K562 (cell line): ENCODE results near the gene SLC31A1. TPM values are rescaled to one million over a fixed set of nuclear protein-coding genes. Genes with fewer than 3 reads are reported as not detected.
A peak's percentile ranks its signal among the peaks of the same experiment; 100 is the strongest.

Experiments used
- ASH1L ChIP-seq: fragments of 450-650 bp; IDR thresholded peaks from 2 replicates; pipeline ENCODE4 v1.6.1; 2018; ENCODE audit warnings: borderline replicate concordance, mild to moderate bottlenecking, low read depth; ENCODE audit not compliant: partially characterized antibody
- COPS2 ChIP-seq: fragments of 450-650 bp; conservative IDR thresholded peaks from 2 replicates; pipeline ENCODE4 v1.6.1; 2016; ENCODE audit warnings: mild to moderate bottlenecking, moderate library complexity
- CREB1 ChIP-seq, 2 experiments: sonication (generic) in 1 of 2; formaldehyde crosslinking in 1 of 2; IDR thresholded peaks; 2 replicates each; pipeline versions ENCODE4 v1.6.1 to v1.8.0; 2012 to 2022; ENCODE audit warnings: inconsistent platforms in 1 of 2, mild to moderate bottlenecking in 1 of 2, missing genetic modification reagents in 1 of 2, moderate library complexity in 1 of 2
- ELK1 ChIP-seq: sonication (generic); formaldehyde crosslinking; IDR thresholded peaks from 2 replicates; pipeline ENCODE4 v1.8.1; 2022; ENCODE audit warnings: missing genetic modification reagents
- EP400 ChIP-seq: fragments of 450-650 bp; IDR thresholded peaks from 2 replicates; pipeline ENCODE4 v1.6.1; 2017; ENCODE audit warnings: antibody characterized with exemption, mild to moderate bottlenecking, moderate library complexity
- ETV1 ChIP-seq: fragments of 450-650 bp; conservative IDR thresholded peaks from 2 replicates; pipeline ENCODE4 v1.6.1; 2016; ENCODE audit warnings: missing genetic modification characterization, control low read depth, low read depth, missing compliant biosample characterization
- ETV5 ChIP-seq: sonication (generic); formaldehyde crosslinking; IDR thresholded peaks from 2 replicates; pipeline ENCODE4 v1.4.0; 2020; ENCODE audit warnings: low read depth, mild to moderate bottlenecking, missing genetic modification reagents
- HCFC1 ChIP-seq: IDR thresholded peaks from 2 replicates; pipeline ENCODE4 v1.6.1; 2012; ENCODE audit warnings: low read depth, low read length, improper control_type of control experiment
- KAT8 ChIP-seq: fragments of 450-650 bp; IDR thresholded peaks from 2 replicates; pipeline ENCODE4 v1.6.1; 2016; ENCODE audit warnings: low read depth, mild to moderate bottlenecking
- KDM4B ChIP-seq, 2 experiments: fragments of 450-650 bp in 1 of 2; sonication (generic) in 1 of 2; IDR thresholded peaks; 2 replicates each; pipeline ENCODE4 v1.6.1; 2016 to 2017; ENCODE audit warnings: borderline replicate concordance in 2 of 2, antibody characterized with exemption in 1 of 2, low read depth in 1 of 2, mild to moderate bottlenecking in 1 of 2
- MAZ ChIP-seq, 2 experiments: fragments of 450-650 bp in 1 of 2; sonication (generic) in 1 of 2; formaldehyde crosslinking; IDR thresholded peaks in 1 of 2; conservative IDR thresholded peaks in 1 of 2; 2 replicates each; pipeline versions ENCODE4 v1.4.0 to v1.5.0; 2020; ENCODE audit warnings: mild to moderate bottlenecking in 1 of 2, missing genetic modification reagents in 1 of 2
- MTA1 ChIP-seq: fragments of 450-650 bp; IDR thresholded peaks from 2 replicates; pipeline ENCODE4 v1.6.1; 2017; ENCODE audit warnings: borderline replicate concordance
- NCOA2 ChIP-seq, 2 experiments: fragments of 450-650 bp; IDR thresholded peaks; 2 replicates each; pipeline ENCODE4 v1.6.1; 2018; ENCODE audit warnings: mild to moderate bottlenecking in 2 of 2, moderate library complexity in 1 of 2; ENCODE audit not compliant: partially characterized antibody in 2 of 2
- POLR3A ChIP-seq: IDR thresholded peaks from 2 replicates; pipeline ENCODE4 v1.6.1; 2011; ENCODE audit warnings: borderline replicate concordance, mild to moderate bottlenecking, moderate library complexity; ENCODE audit not compliant: insufficient read length, insufficient read depth; ENCODE audit errors: extremely low read depth
- SIN3B ChIP-seq: fragments of 450-650 bp; IDR thresholded peaks from 2 replicates; pipeline ENCODE4 v1.6.1; 2017; ENCODE audit warnings: low read depth, mild to moderate bottlenecking, moderate library complexity
- SRSF9 ChIP-seq: fragments of 200-400 bp; formaldehyde crosslinking; IDR thresholded peaks from 2 replicates; pipeline ENCODE4 v1.6.1; 2017; ENCODE audit warnings: low read depth, low read length, borderline replicate concordance
- STAT5B ChIP-seq: fragments of 250-450 bp; sonication (Bioruptor Pico); IDR thresholded peaks from 2 replicates; pipeline ENCODE4 v1.8.0; 2021; ENCODE audit warnings: mild to moderate bottlenecking, inconsistent platforms
- YY1 ChIP-seq, 3 experiments: IDR thresholded peaks; 2 replicates each; pipeline ENCODE4 v1.6.1; 2011; ENCODE audit warnings: low read length in 2 of 3, mild to moderate bottlenecking in 2 of 3, moderate library complexity in 2 of 3, borderline replicate concordance in 1 of 3, control low read depth in 1 of 3, low read depth in 1 of 3; ENCODE audit not compliant: insufficient read depth in 3 of 3, insufficient replicate concordance in 2 of 3, control insufficient read depth in 1 of 3, insufficient read length in 1 of 3; ENCODE audit errors: extremely low read depth in 1 of 3
- ZKSCAN3 ChIP-seq: fragments of 250-450 bp; sonication (Bioruptor Pico); IDR thresholded peaks from 2 replicates; pipeline ENCODE4 v1.4.0; 2020
- ZNF12 ChIP-seq: sonication (generic); formaldehyde crosslinking; IDR thresholded peaks from 2 replicates; pipeline ENCODE4 v1.4.0; 2020; ENCODE audit warnings: mild to moderate bottlenecking, missing genetic modification reagents
- ZNF263 ChIP-seq: sonication (generic); formaldehyde crosslinking; IDR thresholded peaks from 2 replicates; pipeline ENCODE4 v1.8.0; 2022; ENCODE audit warnings: mild to moderate bottlenecking, missing genetic modification reagents, borderline replicate concordance
- ZNF589 ChIP-seq: fragments of 200-800 bp; sonication (Bioruptor generic); IDR thresholded peaks from 2 replicates; pipeline ENCODE4 v1.6.1; 2016; ENCODE audit warnings: low read depth, missing genetic modification characterization, missing compliant biosample characterization
- ZNF644 ChIP-seq: fragments of 200-800 bp; sonication (Bioruptor generic); IDR thresholded peaks from 2 replicates; pipeline ENCODE4 v1.6.1; 2016; ENCODE audit warnings: low read depth, missing genetic modification characterization, missing compliant biosample characterization
- ZNF785 ChIP-seq: fragments of 250-450 bp; sonication (Bioruptor Pico); IDR thresholded peaks from 2 replicates; pipeline ENCODE4 v1.4.0; 2020; ENCODE audit warnings: mild to moderate bottlenecking
- polyA plus RNA-seq, 8 experiments: library from polyadenylated mRNA; depleted of rRNA in 4 of 8; stranded (reverse) in 5 of 8; unstranded in 3 of 8; fragments of >200 nt; fragmentation: Nextera tagmentation in 2 of 8; fragmentation: Illumina TruSeq in 1 of 8; extraction: Ambion mirVana in 2 of 8; extraction: Trizol in 1 of 8; gene quantifications; 2 replicates each; pipeline versions ENCODE4 v1.2.1 to v1.2.3, GENCODE V29; 2011 to 2014; ENCODE audit warnings: inconsistent platforms in 1 of 8, missing spikeins in 1 of 8
- total RNA-seq, 7 experiments: library from RNA; depleted of rRNA in 6 of 7; stranded (reverse); fragments of >200 nt in 6 of 7; fragmentation: Illumina TruSeq in 2 of 7; extraction: Trizol in 2 of 7; gene quantifications; 2 replicates each; pipeline versions ENCODE4 v1.2.1 to v1.2.3, GENCODE V29; 2011 to 2021; ENCODE audit warnings: low replicate concordance in 1 of 7
- TF ChIP-seq, protein P1 (sequence below): fragments of 250-450 bp; sonication (Bioruptor Pico); IDR thresholded peaks from 2 replicates; pipeline ENCODE4 v1.5.0; 2021

SLC31A1 gene
- total and polyA plus RNA-seq, 9 of the 15 experiments (the other 6 are each of a cell fraction or from before 2014, with no cell fraction given) = 15.4 to 40.7 (median 25.9) TPM

DNA sequence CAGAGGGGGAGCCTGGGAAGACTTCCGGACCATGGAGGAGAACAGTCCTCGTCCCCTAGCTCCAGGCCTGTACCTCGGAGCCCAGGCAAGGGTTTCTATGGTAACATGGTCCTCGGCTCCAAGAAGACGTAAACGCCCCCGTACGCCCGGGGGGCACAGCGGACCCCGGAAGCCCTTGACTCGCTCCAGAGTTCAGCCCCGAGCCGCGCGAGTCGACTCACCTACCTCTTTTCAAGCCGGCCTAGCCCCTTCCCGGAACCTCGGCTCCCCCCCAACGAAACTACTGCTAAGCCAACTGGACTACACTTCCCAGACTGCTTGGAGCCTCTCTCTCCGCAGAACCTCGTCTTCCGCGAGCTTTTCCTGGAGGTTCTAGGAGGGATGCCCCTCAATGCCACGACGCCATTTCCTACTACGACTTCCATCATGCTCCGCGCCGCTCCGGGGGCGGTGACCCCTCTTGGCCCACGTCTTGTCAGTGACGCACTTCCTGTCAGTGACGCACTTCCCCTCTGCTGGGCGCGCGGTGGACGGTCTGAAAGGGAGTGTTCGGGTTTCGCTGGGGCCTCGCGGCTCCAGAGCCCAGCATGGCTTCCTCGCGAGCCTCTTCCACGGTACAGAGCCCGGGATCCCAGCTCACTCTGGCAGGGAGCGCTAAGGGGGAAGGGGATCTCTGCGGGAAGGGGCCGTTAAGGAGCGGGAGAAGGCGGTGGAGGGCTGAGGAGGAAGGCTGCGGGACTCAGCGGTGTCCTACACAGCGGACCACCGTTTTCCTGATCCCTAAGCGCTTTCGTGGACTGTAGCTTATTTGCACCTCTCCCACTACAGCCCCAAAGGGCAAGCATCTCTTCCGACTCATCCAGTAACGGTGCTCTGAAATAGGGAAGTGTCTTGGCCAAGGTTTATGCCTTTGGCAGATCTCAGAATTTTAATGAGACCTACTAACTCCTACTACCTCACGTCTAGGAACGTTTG is 54.1 kb downstream of the SLC31A1 start, which contains the start of the genes CDC26 and PRPF4 (continued):
- TF ChIP-seq KAT8 (no peak), NCOA2 (IDR thresholded peaks at IDR 0.05; ENCODE audit: partially characterized antibody in 2 of 2) (no peak), COPS2 (no peak), ZNF12 (CRISPR knock-in tag) (no peak; the same call in 1 of the 2 replicates), SRSF9 (no peak), ZNF263 (CRISPR knock-in tag) (no peak; the same call in 1 of the 2 replicates), STAT5B (CRISPR knock-in tag) (no peak), SIN3B (peak; percentile 80), ZKSCAN3 (CRISPR knock-in tag) (no peak), ZNF644 (tag) (no peak), ETV5 (CRISPR knock-in tag) (no peak), ASH1L (peak; percentile 64), CREB1 (IDR thresholded peaks at IDR 0.05) (peak; percentile 96), CREB1 (CRISPR knock-in tag; IDR thresholded peaks at IDR 0.05) (peak; percentile 96), POLR3A (no peak), ZNF589 (CRISPR knock-in tag) (no peak), HCFC1 (peak; percentile 94), ETV1 (tag) (0 out of 2 replicates have a peak, but pooled peaks have one; percentile 5), EP400 (peak; percentile 96), KDM4B (IDR thresholded peaks at IDR 0.05; ENCODE audit: borderline replicate concordance in 2 of 2, low read depth in 1 of 2) (no peak; a peak in 1 of 4 replicates), MTA1 (peak; percentile 58; the same call in 1 of the 2 replicates), ELK1 (CRISPR knock-in tag) (no peak), ZNF785 (CRISPR knock-in tag) (no peak), MAZ (CRISPR knock-in tag; conservative IDR thresholded peaks at IDR 0.05 in 1 of 2, IDR thresholded peaks at IDR 0.05 in 1 of 2) (peak; percentile 75 to 84; a peak in 3 of 4 replicates), YY1 (IDR thresholded peaks at IDR 0.05; ENCODE audit: borderline replicate concordance in 1 of 3, control insufficient read depth in 1 of 3, extremely low read depth in 1 of 3, insufficient read depth in 3 of 3, insufficient read length in 1 of 3, insufficient replicate concordance in 2 of 3, low read depth in 1 of 3, low read length in 2 of 3) (peak; percentile 68 to 91 (median 81))
- TF ChIP-seq, protein P1, sequence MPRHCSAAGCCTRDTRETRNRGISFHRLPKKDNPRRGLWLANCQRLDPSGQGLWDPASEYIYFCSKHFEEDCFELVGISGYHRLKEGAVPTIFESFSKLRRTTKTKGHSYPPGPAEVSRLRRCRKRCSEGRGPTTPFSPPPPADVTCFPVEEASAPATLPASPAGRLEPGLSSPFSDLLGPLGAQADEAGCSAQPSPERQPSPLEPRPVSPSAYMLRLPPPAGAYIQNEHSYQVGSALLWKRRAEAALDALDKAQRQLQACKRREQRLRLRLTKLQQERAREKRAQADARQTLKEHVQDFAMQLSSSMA (CRISPR knock-in tag) = no peak
